GM19395 (cell line): ENCODE results near the gene MYPN.

Experiments used
- ATAC-seq: cut with Tn5 transposase; IDR thresholded peaks from one replicate; pipeline ENCODE4 v1.9.1; 2021; ENCODE audit warnings: mild to moderate bottlenecking, moderate library complexity; ENCODE audit not compliant: unreplicated experiment

The MYPN gene

DNA sequence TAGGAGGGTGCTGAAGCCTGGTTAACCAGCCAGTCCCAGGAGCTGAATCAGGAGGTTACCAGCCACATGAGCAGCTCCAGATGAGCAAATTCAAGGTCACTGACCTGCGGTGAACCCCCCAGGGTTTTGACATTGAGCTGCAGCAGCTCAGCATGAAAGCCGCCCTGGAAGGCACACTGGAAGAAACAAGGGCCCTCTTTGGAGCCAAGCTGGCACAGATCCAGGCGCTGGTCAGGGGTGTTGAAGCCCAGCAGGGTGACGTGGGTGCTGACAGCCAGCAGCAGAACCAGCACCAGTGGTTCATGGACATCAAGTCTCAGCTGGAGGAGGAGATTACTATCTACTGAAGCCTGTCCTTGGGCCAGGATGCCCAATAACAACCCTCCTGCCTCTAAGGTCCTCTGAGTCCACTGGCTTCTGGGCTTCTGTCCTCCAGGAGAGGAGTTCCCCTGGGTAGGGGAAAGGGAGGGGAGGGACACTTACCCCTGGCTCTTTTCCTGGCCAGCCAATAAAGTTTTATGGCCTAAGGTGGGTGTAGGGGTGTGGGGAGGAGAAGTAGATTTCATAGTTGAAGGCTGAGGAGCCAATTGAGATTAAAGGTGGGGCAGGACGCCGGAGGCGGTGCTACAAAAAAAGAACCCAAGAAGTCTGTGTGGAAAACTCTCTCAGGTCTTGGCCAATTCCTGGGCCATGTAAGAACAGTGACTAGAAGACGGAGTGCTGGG lies 152.0 kb downstream of the MYPN start:
- ATAC-seq: no peak
